ENCODE data around the gene PTGES2.

PTGES2 gene

DNA sequence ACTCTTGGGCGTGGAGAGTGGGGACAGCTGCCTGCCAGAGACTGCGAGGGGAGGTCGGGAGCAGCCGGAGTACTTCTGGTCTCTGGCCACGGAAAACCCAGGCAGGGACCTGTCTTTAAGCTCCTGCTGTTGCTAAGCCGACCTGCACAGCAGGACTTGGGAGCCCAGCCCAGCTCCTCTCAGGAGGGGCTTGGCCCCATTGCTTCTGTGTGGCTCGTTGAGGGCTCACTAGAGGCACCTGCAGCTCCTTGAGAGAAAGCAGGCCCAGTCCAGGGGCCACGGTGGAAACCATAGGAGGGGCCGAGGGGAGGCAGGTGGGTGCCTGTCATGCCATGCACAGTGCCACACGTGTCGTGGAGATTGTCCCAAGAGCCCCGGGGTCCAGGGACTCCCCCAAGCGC lies 18.4 kb upstream of the PTGES2 start:
- Histone ChIP-seq H3K36me3 (ENCODE audit: control insufficient read depth, low read length) (no peaks in the 10 kb centered on the region), H3K9me2 (replicated peaks; ENCODE audit: control insufficient read depth, low read length) (no peaks in the 10 kb centered on the region), H3K27ac (ENCODE audit: low read depth, low read length) (no peak overlapping the region), H3K4me3 (ENCODE audit: low read length) (no peak overlapping the region), H3F3A (ENCODE audit: control insufficient read depth, insufficient read depth) (no peaks in the 10 kb centered on the region), H3K4me1 (ENCODE audit: control insufficient read depth, low read length) (no peaks in the 10 kb centered on the region), H3K9me3 (ENCODE audit: control insufficient read depth, insufficient read depth, low read length) (no peaks in the 10 kb centered on the region), H3K4me2 (ENCODE audit: low read length) (no peak overlapping the region), H4K20me1 (ENCODE audit: control insufficient read depth, insufficient read depth, low read depth, low read length) (no peaks in the 10 kb centered on the region), H3K27me3 (ENCODE audit: control insufficient read depth, low read length) (0 out of 2 replicates have a peak, but pooled peaks cover 2% of the 10 kb centered on the region), H3K79me2 (ENCODE audit: control insufficient read depth, low read length) (no peaks in the 10 kb centered on the region)
- TF ChIP-seq EZH2phosphoT487 (IDR thresholded peaks at IDR 0.05; ENCODE audit: borderline replicate concordance, low read length), result no peak
- TF ChIP-seq, protein P1, sequence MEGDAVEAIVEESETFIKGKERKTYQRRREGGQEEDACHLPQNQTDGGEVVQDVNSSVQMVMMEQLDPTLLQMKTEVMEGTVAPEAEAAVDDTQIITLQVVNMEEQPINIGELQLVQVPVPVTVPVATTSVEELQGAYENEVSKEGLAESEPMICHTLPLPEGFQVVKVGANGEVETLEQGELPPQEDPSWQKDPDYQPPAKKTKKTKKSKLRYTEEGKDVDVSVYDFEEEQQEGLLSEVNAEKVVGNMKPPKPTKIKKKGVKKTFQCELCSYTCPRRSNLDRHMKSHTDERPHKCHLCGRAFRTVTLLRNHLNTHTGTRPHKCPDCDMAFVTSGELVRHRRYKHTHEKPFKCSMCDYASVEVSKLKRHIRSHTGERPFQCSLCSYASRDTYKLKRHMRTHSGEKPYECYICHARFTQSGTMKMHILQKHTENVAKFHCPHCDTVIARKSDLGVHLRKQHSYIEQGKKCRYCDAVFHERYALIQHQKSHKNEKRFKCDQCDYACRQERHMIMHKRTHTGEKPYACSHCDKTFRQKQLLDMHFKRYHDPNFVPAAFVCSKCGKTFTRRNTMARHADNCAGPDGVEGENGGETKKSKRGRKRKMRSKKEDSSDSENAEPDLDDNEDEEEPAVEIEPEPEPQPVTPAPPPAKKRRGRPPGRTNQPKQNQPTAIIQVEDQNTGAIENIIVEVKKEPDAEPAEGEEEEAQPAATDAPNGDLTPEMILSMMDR (IDR thresholded peaks at IDR 0.05; ENCODE audit: low read depth, low read length, poor library complexity, severe bottlenecking), result no peak

DNA sequence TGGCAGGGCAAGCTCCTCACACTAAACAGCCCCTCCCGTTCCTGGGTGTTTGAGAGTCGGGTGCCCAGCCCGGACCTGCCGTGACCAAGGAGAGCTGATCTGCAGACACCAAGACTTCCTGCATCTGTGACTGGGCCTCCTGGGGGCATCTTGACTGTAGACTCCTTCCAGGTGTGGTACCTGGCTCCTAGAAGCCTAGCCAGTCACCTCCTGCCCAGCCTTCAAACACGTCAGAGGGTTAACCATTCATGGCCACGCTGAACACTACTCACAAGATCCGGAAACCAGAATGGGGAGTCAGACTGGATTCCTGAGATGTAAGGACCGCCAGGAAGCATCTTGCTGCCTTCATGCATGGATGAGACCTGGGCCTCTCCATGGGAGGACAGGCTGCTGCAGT lies 18.0 kb upstream of the PTGES2 start:
- H3K9me3 ChIP-seq (ENCODE audit: control insufficient read depth, insufficient read depth, low read length), result no peaks in the 10 kb centered on the region
- 0 out of 2 replicates have a peak, but pooled peaks cover 2% of the 10 kb centered on the region for H3K27me3 ChIP-seq (ENCODE audit: control insufficient read depth, low read length)
- no peaks in the 10 kb centered on the region for H3F3A ChIP-seq (ENCODE audit: control insufficient read depth, insufficient read depth)
- H3K27ac ChIP-seq (ENCODE audit: low read depth, low read length), result no peak overlapping the region
- H3K4me2 ChIP-seq (ENCODE audit: low read length), result no peak overlapping the region
- TF ChIP-seq, protein P1 (IDR thresholded peaks at IDR 0.05; ENCODE audit: low read depth, low read length, poor library complexity, severe bottlenecking), result no peak
- TF ChIP-seq EZH2phosphoT487 (IDR thresholded peaks at IDR 0.05; ENCODE audit: borderline replicate concordance, low read length), result no peak
- H3K4me1 ChIP-seq (ENCODE audit: control insufficient read depth, low read length), result no peaks in the 10 kb centered on the region
- no peak overlapping the region for H3K4me3 ChIP-seq (ENCODE audit: low read length)
- no peaks in the 10 kb centered on the region for H3K36me3 ChIP-seq (ENCODE audit: control insufficient read depth, low read length)
- no peaks in the 10 kb centered on the region for H3K79me2 ChIP-seq (ENCODE audit: control insufficient read depth, low read length)
- H4K20me1 ChIP-seq (ENCODE audit: control insufficient read depth, insufficient read depth, low read depth, low read length), result no peaks in the 10 kb centered on the region
- no peaks in the 10 kb centered on the region for H3K9me2 ChIP-seq (replicated peaks; ENCODE audit: control insufficient read depth, low read length)

DNA sequence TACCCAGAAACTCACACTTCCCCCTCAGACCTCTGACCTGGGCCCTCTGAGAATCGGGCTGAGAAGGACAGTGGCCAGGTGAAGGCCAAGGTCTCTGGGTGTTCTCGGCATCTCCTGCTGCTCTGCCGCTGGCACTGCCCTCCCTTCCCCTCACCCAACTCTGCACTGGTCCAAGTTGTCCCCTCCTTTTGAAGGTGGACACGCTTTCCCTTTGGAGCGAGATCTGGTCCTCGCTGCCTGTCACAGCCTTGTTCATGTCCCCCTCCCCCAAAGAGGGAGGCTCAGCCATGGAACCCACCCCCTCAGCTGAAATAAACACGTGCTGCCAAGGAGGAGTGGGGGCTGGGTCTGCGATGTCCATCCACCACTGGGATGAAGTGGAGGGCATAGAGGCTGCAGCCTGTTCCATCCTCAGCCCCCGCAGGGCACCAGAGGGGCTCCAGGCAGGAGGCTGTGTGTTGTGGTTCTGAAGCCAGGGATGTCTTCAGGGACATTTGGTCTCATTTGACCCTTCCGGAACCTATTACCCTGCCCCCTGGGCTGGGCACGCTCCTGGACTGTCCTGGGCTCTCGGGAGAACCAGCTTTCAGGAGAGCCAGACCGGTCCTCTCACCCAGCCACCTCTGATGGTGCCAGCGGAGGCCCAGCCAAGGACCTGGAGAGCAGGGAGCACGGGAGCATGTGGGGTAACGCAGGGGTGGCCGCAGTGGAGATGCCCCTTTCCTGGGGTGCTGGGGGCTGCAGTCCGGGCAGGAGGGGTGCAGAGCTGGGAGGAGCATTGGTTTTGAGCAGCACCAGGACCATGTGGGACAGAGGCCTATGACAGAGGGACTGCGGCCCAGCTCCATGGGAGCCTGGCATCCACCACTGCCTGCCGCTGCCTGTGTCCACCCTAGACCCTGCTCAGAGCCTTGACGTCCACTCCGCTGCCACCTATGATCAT lies 17.0 kb upstream of the PTGES2 start:
- Histone ChIP-seq H3K27ac (ENCODE audit: low read depth, low read length) (no peak overlapping the region), H3K9me3 (ENCODE audit: control insufficient read depth, insufficient read depth, low read length) (no peaks in the 10 kb centered on the region), H3K9me2 (replicated peaks; ENCODE audit: control insufficient read depth, low read length) (no peaks in the 10 kb centered on the region), H3K79me2 (ENCODE audit: control insufficient read depth, low read length) (no peaks in the 10 kb centered on the region), H3F3A (ENCODE audit: control insufficient read depth, insufficient read depth) (no peaks in the 10 kb centered on the region), H3K27me3 (ENCODE audit: control insufficient read depth, low read length) (0 out of 2 replicates have a peak, but pooled peaks cover 2% of the 10 kb centered on the region), H3K4me1 (ENCODE audit: control insufficient read depth, low read length) (no peaks in the 10 kb centered on the region), H4K20me1 (ENCODE audit: control insufficient read depth, insufficient read depth, low read depth, low read length) (no peaks in the 10 kb centered on the region), H3K4me2 (ENCODE audit: low read length) (no peak overlapping the region), H3K36me3 (ENCODE audit: control insufficient read depth, low read length) (no peaks in the 10 kb centered on the region), H3K4me3 (ENCODE audit: low read length) (no peak overlapping the region)
- no peak for TF ChIP-seq EZH2phosphoT487 (IDR thresholded peaks at IDR 0.05; ENCODE audit: borderline replicate concordance, low read length)
- TF ChIP-seq, protein P1 (IDR thresholded peaks at IDR 0.05; ENCODE audit: low read depth, low read length, poor library complexity, severe bottlenecking), result no peak
